ENCODE data around the gene SEMA3B.
A peak's percentile ranks its signal among the peaks of the same experiment; 100 is the strongest.

The SEMA3B gene

GRCh38 chr3:50237754-50238548 lies 31.0 kb upstream of the SEMA3B start:
- TF ChIP-seq CTCF (IDR thresholded peaks at IDR 0.05; ENCODE audit: borderline replicate concordance, control extremely low read depth, extremely low read depth, insufficient read depth, missing control alignments), result no peak
- in situ Hi-C loops (cut with MboI; ENCODE audit: low sequenced_read_pairs, unreplicated experiment), result no loop called here
- peak; percentile 90 for DNase-seq (ENCODE audit: low spot score)

- TF ChIP-seq CTCF (IDR thresholded peaks at IDR 0.05; ENCODE audit: borderline replicate concordance, control extremely low read depth, extremely low read depth, insufficient read depth, missing control alignments), result no peak
- DNase-seq (ENCODE audit: low spot score), result no peak
- in situ Hi-C loops (cut with MboI; ENCODE audit: low sequenced_read_pairs, unreplicated experiment), result no loop called here
Measured at GRCh38 chr3:50238549-50239026, 30.4 kb upstream of the SEMA3B start.

GRCh38 chr3:50239649-50240048 lies 29.3 kb upstream of the SEMA3B start:
- TF ChIP-seq CTCF (IDR thresholded peaks at IDR 0.05; ENCODE audit: borderline replicate concordance, control extremely low read depth, extremely low read depth, insufficient read depth, missing control alignments), result no peak
- no peak for DNase-seq (ENCODE audit: low spot score)
- in situ Hi-C loops (cut with MboI; ENCODE audit: low sequenced_read_pairs, unreplicated experiment), result no loop called here

- no peak for DNase-seq (ENCODE audit: low spot score)
- in situ Hi-C loops (cut with MboI; ENCODE audit: low sequenced_read_pairs, unreplicated experiment), result no loop called here
- no peak for TF ChIP-seq CTCF (IDR thresholded peaks at IDR 0.05; ENCODE audit: borderline replicate concordance, control extremely low read depth, extremely low read depth, insufficient read depth, missing control alignments)
Measured at GRCh38 chr3:50241163-50241562, 27.8 kb upstream of the SEMA3B start.

- no peak for DNase-seq (ENCODE audit: low spot score)
- in situ Hi-C loops (cut with MboI; ENCODE audit: low sequenced_read_pairs, unreplicated experiment), result no loop called here
- no peak for TF ChIP-seq CTCF (IDR thresholded peaks at IDR 0.05; ENCODE audit: borderline replicate concordance, control extremely low read depth, extremely low read depth, insufficient read depth, missing control alignments)
Measured at GRCh38 chr3:50241713-50242380, 27.1 kb upstream of the SEMA3B start.

GRCh38 chr3:50242381-50242770 lies 26.6 kb upstream of the SEMA3B start:
- in situ Hi-C loops (cut with MboI; ENCODE audit: low sequenced_read_pairs, unreplicated experiment), result no loop called here
- no peak for DNase-seq (ENCODE audit: low spot score)

More at GRCh38 chr3:50242381-50242770, 26.6 kb upstream of the SEMA3B start:
- TF ChIP-seq CTCF (IDR thresholded peaks at IDR 0.05; ENCODE audit: borderline replicate concordance, control extremely low read depth, extremely low read depth, insufficient read depth, missing control alignments), result no peak
